HG02642 (cell line): ENCODE data around the gene DYNLL1.
"Not testable (repeated sequence)": the region's sequence is repeated elsewhere in the genome, so short reads cannot be mapped to it uniquely, and the experiment has no call there.

Source experiments
- ATAC-seq: cut with Tn5 transposase; IDR thresholded peaks from one replicate; pipeline ENCODE4 v1.9.1; 2021; ENCODE audit warnings: mild to moderate bottlenecking; ENCODE audit not compliant: unreplicated experiment, poor library complexity

The DYNLL1 gene

DNA sequence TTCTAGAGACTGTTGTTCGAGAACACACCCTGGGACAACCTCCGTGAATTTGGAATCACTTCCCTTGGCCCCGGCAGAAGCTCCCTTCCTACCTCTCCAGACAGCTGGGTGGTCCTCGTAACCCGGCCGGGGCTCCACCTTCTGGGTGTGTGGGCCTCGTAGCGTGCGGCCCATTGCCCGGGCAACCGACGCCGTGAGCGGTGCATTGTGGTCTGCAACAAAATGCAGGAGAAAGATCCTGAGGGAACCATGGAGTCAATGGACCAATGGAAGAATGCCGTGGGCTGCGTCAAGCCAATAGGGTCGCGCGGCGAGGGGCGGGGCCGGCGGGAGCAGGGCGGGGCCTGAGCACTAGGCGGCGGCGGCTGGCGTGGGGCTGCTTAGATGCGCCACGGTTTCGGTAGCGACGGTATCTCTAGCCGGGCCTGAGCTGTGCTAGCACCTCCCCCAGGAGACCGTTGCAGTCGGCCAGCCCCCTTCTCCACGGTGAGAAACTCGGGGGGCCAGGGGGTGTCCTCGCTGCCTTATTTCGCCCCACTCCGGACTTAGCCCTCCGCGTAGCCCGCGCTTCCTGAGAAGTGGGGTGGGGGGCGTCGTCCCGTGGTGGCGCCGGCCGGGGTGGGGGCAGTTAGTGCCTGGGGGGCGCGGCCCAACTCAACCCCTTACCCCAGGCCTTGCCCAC lies at the start of gene DYNLL1:
Gene DYNLL1, plus strand, starts transcription at position 383 of the 682 bp plus-strand sequence. CDS start 309 bp downstream, outside the sequence.
- ATAC-seq, result peak; percentile 94

- not testable (repeated sequence) for ATAC-seq
These were observed 49.1 kb upstream of the DYNLL1 start for GRCh38 chr12:120446844-120447178.

GRCh38 chr12:120447992-120448391 lies 47.9 kb upstream of the DYNLL1 start:
- no peak for ATAC-seq

- not testable (repeated sequence) for ATAC-seq
These were observed 43.4 kb upstream of the DYNLL1 start for GRCh38 chr12:120452524-120452923.

- no peak for ATAC-seq
These were observed 42.7 kb upstream of the DYNLL1 start for GRCh38 chr12:120453060-120453750.

DNA sequence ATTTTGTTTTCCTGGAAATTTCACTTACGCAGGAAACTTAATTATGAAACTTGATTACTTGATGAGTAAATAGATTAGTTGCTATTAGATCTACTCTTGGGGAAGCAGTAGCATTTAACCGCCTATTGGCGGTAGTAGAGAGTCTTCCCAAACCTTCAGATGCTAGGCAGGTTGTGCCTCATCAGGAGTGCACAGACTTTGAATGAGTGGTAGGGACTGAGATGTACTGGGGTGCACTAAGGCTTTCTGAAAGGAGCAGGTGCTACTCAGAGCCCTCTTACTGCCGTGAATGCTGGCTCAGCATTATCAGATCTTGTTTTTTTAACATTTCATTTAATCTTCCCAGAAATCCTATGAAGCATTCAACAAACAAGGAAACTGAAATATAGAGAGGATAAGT lies 41.9 kb upstream of the DYNLL1 start:
- ATAC-seq, result no peak

- ATAC-seq, result no peak
These were observed 40.6 kb upstream of the DYNLL1 start for GRCh38 chr12:120455302-120455701.

DNA sequence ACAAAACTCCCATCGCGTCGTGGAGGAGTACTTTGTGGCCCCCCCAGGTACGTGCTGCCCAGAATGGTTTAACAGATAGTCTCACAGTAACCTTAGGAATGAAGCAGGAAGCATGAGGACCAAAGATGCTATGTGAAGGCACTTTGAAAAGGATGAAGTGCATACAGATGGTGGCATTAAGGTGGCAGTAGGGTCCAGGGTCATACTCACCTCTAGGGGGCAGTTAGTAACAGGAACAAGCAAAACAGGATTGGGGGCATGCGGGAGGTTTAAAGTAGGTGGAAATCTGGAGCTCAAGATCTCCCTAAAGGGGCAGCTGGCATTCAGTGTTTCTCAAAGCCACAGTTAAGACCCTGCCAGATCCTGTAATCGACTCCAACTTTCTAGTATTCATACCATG lies 38.8 kb upstream of the DYNLL1 start:
- no peak for ATAC-seq

DNA sequence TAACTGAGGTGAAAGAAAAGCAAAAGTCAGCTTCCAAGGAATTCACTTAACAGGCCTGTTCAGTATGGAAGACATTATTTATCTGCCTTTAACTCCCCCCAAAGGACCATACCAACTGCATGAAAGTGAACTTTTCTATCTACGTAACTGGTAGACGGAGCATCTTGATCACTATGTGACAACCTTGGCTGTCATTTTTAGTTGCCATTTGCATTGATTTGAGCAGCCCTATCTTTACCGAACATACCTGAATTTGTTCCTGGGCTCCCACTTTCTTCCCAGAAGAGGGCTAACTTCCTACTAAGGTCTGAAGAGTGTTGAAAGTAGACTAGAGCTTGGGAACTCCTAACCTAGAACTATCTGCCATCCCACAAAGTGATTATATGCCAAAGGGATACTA lies 35.8 kb upstream of the DYNLL1 start:
- no peak for ATAC-seq

- no peak for ATAC-seq
These were observed 33.7 kb upstream of the DYNLL1 start for GRCh38 chr12:120462099-120462640.

DNA sequence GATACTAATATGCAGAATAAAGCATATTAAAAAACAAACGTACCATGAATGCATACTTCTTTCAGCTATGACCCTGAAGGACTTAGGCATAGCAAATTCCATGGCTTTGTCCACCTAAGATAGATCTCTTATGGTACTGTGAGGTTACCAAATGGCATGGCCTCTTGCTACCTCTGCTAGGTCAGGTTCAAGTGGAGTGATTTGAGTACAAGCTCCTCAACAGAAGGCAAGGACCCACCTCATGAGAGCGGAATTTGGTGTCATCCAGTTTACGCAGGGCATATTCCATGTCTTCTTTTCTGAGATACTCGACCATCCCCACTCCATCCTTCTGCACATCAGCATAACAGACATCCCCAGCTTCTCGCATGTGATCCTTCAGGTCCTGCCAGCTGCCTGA lies 32.2 kb upstream of the DYNLL1 start:
- ATAC-seq, result no peak

GRCh38 chr12:120465756-120466155 lies 30.2 kb upstream of the DYNLL1 start:
- no peak for ATAC-seq

DNA sequence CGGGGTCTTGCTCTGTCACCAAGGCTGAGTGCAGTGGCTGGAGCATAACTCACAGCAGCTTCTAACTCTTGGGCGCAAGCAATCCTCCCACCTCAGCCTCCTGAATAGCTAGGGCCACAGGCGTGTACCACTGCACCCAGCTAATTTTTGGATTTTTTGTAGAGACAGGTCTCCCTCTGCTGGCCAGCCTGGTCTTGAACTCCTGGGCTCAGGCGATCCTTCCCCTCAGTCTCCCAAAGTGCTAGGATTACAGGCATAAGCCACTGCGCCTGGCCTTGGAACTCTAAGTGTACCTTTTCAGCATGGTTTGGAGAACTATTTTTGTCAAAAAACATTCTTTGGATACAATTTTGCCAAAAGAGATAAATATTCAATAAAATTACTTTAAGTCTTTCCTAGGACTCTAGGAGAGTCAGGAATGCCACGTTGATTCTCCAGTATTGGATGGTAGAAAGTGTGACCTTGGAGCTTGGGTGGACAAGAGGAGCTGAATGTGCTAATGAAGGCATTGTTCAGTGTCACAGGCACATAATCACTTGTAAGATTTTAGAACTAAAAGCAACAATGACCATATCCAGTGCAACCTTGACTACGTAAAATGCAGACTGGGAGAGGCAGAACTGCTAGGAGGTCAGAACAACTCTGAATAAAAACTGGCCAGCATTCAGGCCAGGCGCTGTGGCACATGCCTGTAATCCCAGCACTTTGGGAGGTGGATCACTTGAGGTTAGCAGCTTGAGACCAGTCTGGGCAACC lies 29.2 kb upstream of the DYNLL1 start:
- ATAC-seq, result no peak

DNA sequence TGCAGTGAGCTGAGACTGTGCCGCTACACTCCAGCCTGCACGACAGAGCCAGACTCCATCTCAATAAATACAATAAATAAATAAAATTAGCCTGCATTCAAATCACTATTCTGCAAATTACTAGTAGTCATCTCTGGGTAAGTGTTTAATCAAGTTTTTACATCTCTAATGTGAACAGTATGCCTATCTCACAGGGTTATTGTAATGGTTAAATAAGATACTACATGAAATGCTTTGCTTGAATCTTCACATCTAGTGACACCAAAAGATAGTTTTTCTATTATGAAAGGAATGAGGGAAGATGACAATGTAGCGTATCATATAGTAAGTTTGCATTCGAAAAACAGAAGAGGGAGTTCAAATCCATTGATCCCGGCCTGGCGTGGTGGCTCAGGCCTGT lies 28.5 kb upstream of the DYNLL1 start:
- no peak for ATAC-seq

- ATAC-seq, result peak; percentile 8
These were observed 27.5 kb upstream of the DYNLL1 start for GRCh38 chr12:120468325-120468820.

GRCh38 chr12:120468821-120469449 lies 27.0 kb upstream of the DYNLL1 start:
- peak; percentile 36 for ATAC-seq

DNA sequence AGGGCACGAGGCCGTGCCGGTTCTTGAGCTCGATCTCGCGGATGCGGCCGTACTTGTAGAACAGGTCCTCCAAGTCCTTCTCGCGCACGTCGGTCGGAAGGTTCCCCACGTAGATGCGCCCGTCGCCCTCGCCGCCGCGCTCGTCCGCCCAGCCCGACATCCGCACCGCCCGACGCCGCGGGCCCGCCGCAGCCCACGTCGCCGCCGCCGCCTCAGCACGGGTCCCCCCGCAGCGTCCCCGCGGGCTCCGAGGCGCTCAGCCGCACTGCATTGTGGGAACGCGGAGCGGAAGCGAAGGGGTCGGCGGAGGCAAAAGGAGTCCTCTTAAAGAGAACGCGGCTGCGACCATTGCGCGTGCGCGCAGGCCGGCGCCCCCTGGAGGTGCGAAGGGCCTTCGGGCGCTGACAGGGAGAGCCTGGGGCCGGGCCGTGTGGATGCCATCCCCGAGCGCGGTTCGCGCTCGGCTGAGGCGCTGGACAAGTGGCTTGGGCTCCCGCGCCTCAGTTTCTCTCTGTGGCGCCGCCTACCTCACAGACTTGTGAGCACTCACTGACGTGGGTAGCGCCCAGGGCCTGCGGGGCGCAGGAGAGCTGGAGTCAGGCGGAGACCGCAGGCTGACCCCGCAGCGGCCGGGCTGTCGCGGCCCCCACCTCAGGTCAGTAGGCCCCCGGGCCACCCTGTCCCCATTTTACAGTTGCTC lies 26.3 kb upstream of the DYNLL1 start, which contains the start of gene SRSF9:
Gene SRSF9, minus strand, starts transcription at position 299 of the 700 bp plus-strand sequence. Its CDS starts 139 bp downstream, at position 160.
- ATAC-seq, result peak; percentile 87

DNA sequence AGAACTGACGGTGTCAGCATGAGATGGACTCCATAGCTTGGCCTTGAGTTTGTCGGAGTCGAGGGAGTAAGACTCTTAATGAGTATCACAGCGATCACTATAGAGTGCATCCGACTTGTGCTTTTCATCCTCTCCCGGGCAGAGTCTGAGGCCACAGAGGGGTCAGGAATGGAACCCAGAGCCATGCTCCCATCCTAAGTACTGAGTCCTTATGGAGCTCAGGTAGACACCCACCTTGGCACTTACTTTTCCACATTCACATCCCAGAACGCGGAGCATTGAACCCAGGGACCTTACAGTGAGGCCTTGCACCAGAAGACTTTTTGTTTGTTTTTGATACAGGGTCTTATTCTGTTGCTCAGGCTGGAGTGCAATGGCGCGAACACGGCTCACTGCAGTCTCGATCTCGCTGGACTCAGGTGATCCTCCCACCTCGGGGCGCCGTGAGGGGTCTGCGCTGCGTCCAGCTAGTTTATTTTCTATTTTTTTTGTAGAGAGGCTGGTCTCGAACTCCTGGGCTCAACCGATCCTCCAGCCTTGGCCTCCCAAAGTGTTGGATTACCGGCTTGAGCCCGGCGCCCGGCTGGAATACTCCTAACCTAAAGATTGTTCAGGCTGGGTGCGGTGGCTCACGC lies 25.6 kb upstream of the DYNLL1 start:
- peak; percentile 14 for ATAC-seq

DNA sequence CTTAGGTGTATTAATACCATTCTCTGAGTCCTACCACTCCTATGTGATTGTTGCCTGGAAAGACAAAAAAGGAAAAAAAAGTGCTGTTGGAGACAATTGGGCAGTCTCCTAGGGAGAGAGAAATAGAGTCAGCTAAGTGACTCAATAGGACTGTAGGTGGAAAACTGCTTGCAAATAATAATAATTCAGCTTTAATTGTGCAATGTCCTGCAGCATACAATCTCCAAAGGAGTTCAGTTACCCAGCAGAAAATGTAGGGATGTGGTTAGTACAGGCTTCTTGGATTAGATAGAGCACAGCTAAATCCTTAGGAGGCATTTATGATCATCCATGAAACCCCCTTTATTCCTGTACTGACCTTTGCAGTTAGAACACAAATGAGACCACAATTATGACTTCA lies 23.4 kb upstream of the DYNLL1 start:
- ATAC-seq, result no peak
